HepG2 (cell line): Measurements from ENCODE around the gene ZNHIT1. TPM values are rescaled to one million over a fixed set of nuclear protein-coding genes. Genes with fewer than 3 reads are reported as not detected.

ENCODE experiments used
- GABPA ChIP-seq, 2 experiments: IDR thresholded peaks; 2 replicates each; pipeline ENCODE4 v1.6.1; 2011 to 2016; ENCODE audit warnings: low read depth in 2 of 2, low read length in 1 of 2, missing biosample characterization in 1 of 2, missing genetic modification characterization in 1 of 2
- KLF9 ChIP-seq: IDR thresholded peaks from 2 replicates; pipeline ENCODE4 v1.6.1; 2016; ENCODE audit warnings: low read depth
- MATR3 ChIP-seq: sonication (generic); formaldehyde crosslinking; IDR thresholded peaks from 2 replicates; pipeline ENCODE4 v1.4.0; 2020; ENCODE audit warnings: missing genetic modification reagents
- NPAS2 ChIP-seq: sonication (generic); formaldehyde crosslinking; IDR thresholded peaks from 2 replicates; pipeline ENCODE4 v1.8.0; 2022; ENCODE audit warnings: mild to moderate bottlenecking, missing genetic modification reagents, borderline replicate concordance
- ZNF383 ChIP-seq: sonication (generic); formaldehyde crosslinking; IDR thresholded peaks from 2 replicates; pipeline ENCODE4 v1.4.0; 2020; ENCODE audit warnings: missing genetic modification reagents, mild to moderate bottlenecking, borderline replicate concordance
- ZNF749 ChIP-seq: sonication (generic); formaldehyde crosslinking; IDR thresholded peaks from 2 replicates; pipeline ENCODE4 v1.8.0; 2022; ENCODE audit warnings: mild to moderate bottlenecking, missing genetic modification reagents, moderate library complexity, borderline replicate concordance
- ZNF761 ChIP-seq: sonication (generic); formaldehyde crosslinking; conservative IDR thresholded peaks from 2 replicates; pipeline ENCODE4 v1.4.0; 2020; ENCODE audit warnings: mild to moderate bottlenecking, missing genetic modification reagents
- polyA plus RNA-seq, 8 experiments: library from polyadenylated mRNA; depleted of rRNA in 3 of 8; stranded (reverse) in 7 of 8; unstranded in 1 of 8; fragments of >200 nt; fragmentation: Illumina TruSeq in 4 of 8; extraction: Trizol in 4 of 8; gene quantifications; 2 replicates each; pipeline versions ENCODE4 v1.2.1 to v1.2.3, GENCODE V29; 2011 to 2016; ENCODE audit warnings: low read depth in 4 of 8, missing spikeins in 1 of 8, mixed read lengths in 1 of 8; ENCODE audit not compliant: insufficient read depth in 1 of 8
- total RNA-seq, 5 experiments: library from RNA; depleted of rRNA; stranded (reverse); fragments of >200 nt; fragmentation: Illumina TruSeq; extraction: Trizol; gene quantifications; 2 replicates each; pipeline ENCODE4 v1.2.3, GENCODE V29; 2016; ENCODE audit warnings: low read depth in 1 of 5
- TF ChIP-seq, protein P1 (sequence below): sonication (generic); formaldehyde crosslinking; conservative IDR thresholded peaks from 2 replicates; pipeline ENCODE4 v1.4.0; 2020; ENCODE audit warnings: missing genetic modification reagents
- TF ChIP-seq, protein P2 (sequence below), 2 experiments: sonication (generic) in 1 of 2; formaldehyde crosslinking in 1 of 2; IDR thresholded peaks; 2 replicates each; pipeline versions ENCODE4 v1.6.1 to v1.9.0; 2014 to 2022; ENCODE audit warnings: antibody characterized with exemption in 1 of 2, borderline replicate concordance in 1 of 2, inconsistent platforms in 1 of 2, low read depth in 1 of 2, missing genetic modification reagents in 1 of 2
- TF ChIP-seq, protein P3 (sequence below): IDR thresholded peaks from 2 replicates; pipeline ENCODE4 v1.6.1; 2016; ENCODE audit warnings: low read depth, borderline replicate concordance
- TF ChIP-seq, protein P4 (sequence below): sonication (generic); formaldehyde crosslinking; IDR thresholded peaks from 2 replicates; pipeline ENCODE4 v1.4.0; 2020; ENCODE audit warnings: missing genetic modification reagents
- TF ChIP-seq, protein P5 (sequence below): sonication (generic); formaldehyde crosslinking; IDR thresholded peaks from 2 replicates; pipeline ENCODE4 v1.8.0; 2022; ENCODE audit warnings: mild to moderate bottlenecking, missing genetic modification reagents

ZNHIT1 gene
- total and polyA plus RNA-seq, 2 of the 13 experiments (the other 11 are each of a cell fraction or from before 2014, with no cell fraction given) = 32.5 to 64.5 TPM

DNA sequence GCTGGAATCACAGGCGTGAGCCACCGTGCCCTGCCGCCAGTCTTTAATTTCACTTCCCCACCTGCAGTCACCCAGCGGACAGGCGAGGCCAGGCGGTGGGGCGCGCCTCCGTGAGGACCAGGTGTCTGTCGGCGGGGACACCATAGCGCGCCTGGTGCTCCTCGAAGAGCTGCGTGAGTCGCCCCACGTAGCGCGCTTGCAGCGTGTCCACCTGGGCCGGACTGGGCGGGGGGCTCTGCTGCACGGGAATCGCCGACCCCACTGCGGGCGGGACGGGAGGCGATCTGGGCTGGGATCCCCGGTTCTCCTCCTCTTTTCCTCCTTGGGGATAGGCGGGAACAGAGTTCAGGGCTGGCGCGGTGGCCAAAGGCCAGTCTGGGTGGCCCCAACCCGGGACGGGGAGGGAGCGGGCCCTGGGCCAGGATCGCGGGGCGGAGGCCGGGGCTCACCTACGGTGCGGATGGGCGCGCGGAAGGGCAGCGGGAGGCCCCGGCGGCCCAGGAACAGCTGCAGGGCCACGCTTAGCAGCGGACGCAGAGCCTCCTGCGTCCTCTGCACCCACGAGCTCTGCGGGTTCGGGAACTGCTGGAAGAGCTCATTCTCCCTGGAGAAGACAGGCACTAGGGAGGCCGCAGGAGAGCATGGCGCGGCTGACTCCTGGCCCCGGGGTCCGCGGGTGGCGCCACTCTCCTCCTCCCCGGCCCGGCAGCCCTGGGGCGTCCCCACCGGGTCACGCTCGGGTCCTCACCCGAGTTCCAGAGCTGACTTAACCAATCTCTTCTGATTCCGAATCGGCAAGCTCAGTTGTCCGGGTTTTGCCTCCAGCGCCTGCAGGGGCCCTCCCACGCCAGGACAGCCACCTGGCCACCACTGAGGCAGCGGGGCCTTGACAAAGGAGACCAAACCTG, 16.0 kb upstream of the ZNHIT1 start (continued):
- TF ChIP-seq GABPA (IDR thresholded peaks at IDR 0.05; ENCODE audit: low read depth, low read length) (no peak), GABPA (CRISPR knock-in tag; IDR thresholded peaks at IDR 0.05; ENCODE audit: low read depth) (no peak), ZNF761 (CRISPR knock-in tag) (0 out of 2 replicates have a peak, but pooled peaks have one; percentile 45), MATR3 (CRISPR knock-in tag) (no peak), KLF9 (CRISPR knock-in tag) (0 out of 2 replicates have a peak, but pooled peaks have one; percentile 20), ZNF383 (CRISPR knock-in tag) (no peak), ZNF749 (CRISPR knock-in tag) (0 out of 2 replicates have a peak, but pooled peaks have one; percentile 36), NPAS2 (CRISPR knock-in tag) (no peak)
- TF ChIP-seq, protein P1, sequence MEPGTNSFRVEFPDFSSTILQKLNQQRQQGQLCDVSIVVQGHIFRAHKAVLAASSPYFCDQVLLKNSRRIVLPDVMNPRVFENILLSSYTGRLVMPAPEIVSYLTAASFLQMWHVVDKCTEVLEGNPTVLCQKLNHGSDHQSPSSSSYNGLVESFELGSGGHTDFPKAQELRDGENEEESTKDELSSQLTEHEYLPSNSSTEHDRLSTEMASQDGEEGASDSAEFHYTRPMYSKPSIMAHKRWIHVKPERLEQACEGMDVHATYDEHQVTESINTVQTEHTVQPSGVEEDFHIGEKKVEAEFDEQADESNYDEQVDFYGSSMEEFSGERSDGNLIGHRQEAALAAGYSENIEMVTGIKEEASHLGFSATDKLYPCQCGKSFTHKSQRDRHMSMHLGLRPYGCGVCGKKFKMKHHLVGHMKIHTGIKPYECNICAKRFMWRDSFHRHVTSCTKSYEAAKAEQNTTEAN = 0 out of 2 replicates have a peak, but pooled peaks have one; percentile 33
- TF ChIP-seq, protein P2, sequence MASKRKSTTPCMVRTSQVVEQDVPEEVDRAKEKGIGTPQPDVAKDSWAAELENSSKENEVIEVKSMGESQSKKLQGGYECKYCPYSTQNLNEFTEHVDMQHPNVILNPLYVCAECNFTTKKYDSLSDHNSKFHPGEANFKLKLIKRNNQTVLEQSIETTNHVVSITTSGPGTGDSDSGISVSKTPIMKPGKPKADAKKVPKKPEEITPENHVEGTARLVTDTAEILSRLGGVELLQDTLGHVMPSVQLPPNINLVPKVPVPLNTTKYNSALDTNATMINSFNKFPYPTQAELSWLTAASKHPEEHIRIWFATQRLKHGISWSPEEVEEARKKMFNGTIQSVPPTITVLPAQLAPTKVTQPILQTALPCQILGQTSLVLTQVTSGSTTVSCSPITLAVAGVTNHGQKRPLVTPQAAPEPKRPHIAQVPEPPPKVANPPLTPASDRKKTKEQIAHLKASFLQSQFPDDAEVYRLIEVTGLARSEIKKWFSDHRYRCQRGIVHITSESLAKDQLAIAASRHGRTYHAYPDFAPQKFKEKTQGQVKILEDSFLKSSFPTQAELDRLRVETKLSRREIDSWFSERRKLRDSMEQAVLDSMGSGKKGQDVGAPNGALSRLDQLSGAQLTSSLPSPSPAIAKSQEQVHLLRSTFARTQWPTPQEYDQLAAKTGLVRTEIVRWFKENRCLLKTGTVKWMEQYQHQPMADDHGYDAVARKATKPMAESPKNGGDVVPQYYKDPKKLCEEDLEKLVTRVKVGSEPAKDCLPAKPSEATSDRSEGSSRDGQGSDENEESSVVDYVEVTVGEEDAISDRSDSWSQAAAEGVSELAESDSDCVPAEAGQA (IDR thresholded peaks at IDR 0.05; ENCODE audit: low read depth) = 0 out of 2 replicates have a peak, but pooled peaks have one; percentile 41
- TF ChIP-seq, protein P2 (CRISPR knock-in tag; IDR thresholded peaks at IDR 0.05; ENCODE audit: borderline replicate concordance) = no peak
- TF ChIP-seq, protein P3, sequence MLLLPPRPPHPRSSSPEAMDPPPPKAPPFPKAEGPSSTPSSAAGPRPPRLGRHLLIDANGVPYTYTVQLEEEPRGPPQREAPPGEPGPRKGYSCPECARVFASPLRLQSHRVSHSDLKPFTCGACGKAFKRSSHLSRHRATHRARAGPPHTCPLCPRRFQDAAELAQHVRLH = peak; percentile 81; the same call in 1 of the 2 replicates
- TF ChIP-seq, protein P4, sequence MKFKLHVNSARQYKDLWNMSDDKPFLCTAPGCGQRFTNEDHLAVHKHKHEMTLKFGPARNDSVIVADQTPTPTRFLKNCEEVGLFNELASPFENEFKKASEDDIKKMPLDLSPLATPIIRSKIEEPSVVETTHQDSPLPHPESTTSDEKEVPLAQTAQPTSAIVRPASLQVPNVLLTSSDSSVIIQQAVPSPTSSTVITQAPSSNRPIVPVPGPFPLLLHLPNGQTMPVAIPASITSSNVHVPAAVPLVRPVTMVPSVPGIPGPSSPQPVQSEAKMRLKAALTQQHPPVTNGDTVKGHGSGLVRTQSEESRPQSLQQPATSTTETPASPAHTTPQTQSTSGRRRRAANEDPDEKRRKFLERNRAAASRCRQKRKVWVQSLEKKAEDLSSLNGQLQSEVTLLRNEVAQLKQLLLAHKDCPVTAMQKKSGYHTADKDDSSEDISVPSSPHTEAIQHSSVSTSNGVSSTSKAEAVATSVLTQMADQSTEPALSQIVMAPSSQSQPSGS (CRISPR knock-in tag) = peak; percentile 39; the same call in 1 of the 2 replicates
- TF ChIP-seq, protein P5, sequence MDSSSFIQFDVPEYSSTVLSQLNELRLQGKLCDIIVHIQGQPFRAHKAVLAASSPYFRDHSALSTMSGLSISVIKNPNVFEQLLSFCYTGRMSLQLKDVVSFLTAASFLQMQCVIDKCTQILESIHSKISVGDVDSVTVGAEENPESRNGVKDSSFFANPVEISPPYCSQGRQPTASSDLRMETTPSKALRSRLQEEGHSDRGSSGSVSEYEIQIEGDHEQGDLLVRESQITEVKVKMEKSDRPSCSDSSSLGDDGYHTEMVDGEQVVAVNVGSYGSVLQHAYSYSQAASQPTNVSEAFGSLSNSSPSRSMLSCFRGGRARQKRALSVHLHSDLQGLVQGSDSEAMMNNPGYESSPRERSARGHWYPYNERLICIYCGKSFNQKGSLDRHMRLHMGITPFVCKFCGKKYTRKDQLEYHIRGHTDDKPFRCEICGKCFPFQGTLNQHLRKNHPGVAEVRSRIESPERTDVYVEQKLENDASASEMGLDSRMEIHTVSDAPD (CRISPR knock-in tag) = 0 out of 2 replicates have a peak, but pooled peaks have one; percentile 46
- TF ChIP-seq, all 625 proteins: peak for 187
